DMS153 (cell line): ENCODE data around the gene SH3YL1.
"Not testable (repeated sequence)": the region's sequence is repeated elsewhere in the genome, so short reads cannot be mapped to it uniquely, and the experiment has no call there.

ENCODE experiments used
- DNase-seq: peaks from one replicate; lab custom pipeline; 2025; lab: John Stamatoyannopoulos, UW

Gene SH3YL1

DNA sequence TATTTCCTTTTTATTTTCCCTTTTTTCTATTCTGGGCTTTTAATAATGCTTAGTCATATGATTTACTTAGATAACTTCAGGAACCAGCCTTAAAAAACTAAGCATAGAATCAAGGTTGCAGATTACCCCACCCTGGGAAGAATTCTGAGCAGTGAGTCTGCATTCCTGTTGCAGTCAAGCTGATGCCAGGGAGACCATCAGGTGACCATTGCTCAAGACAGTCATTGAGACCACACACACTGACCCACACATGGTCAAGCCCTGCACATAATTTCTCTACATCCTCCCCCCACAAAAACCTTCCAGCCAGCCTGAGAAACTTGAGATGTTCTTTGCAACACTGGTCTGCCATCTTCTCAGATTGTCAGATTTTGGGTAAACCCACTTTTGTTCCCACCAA is 83.9 kb downstream of the SH3YL1 start:
- no peak for DNase-seq

DNA sequence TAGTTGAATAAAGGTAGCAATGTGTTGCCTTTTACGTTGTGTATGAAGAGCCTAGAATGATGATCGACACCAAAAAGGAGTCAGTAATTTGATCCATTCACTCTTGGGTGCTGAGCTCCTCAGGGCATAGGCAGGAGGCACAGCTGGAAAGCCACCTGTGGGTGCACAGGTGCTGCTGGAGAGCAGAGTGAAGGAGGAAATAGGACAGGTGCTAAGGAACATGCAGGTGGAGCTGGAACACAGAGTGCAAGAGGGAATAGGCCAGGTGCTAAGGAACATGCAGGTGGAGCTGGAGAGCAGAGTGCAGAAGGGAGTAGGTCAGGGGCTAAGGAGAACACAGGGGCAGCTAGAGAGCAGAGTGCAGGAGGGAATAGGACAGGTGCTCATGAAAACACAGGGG is 86.1 kb downstream of the SH3YL1 start:
- no peak for DNase-seq

DNA sequence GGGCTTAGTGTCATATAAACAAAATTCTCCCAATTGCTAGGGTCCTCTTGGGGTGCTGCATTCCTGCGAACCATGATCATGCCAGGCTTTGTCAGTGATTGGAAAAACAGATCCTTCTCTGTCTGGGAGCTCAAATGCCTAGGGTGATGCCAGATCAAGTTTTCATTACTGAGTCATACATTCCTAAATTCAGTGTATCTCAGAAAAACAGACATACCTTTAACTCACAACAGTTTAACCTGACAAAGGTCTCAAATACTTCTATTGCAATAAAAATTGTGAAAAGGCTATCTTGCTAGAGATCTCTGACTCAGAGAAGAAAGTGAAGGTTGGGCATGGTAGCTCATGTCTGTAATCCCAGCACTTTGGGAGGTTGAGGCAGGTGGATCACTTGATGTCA is 86.9 kb downstream of the SH3YL1 start:
- no peak for DNase-seq

DNA sequence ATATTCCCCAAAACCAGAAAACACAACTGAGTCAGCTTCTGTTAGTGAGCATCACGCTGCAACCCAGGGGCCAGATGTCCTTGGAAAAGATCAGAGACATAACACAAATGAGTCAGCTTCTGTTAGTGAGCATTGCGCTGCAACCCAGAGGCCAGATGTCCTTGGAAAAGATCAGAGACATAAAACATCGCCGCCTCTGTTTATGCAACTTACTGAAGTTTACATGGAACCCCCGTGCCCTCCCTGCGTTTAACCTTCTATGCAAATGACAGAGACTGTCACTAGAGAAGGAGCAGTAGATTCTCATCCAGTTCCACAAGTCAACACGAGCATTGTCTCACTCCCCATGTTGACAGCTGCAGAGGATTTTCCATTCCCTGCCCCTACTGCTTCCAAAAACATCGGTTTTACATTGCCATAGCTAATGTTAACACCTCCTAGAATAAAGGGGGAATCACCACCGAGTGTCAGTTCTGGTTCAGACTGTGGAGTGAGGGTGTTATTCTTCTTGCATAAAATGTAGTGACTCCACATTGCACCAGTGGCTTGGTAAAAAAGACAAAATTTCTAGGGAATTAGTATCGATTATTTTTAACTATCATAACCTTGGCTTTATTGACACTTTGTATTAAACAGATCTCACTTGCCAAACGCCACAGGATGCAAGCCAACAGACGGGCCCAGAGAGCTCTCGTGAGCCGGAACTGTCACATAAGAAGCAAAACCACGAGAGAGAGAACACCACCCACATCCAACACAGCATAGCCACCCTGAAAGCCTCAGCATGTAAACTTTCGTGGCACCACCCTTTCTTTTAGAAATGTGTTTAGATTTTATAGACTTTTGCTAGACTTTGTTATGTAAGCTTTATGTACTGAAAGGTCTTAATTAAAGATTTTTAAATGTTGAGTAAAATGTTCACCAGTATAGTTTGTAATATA is 87.7 kb downstream of the SH3YL1 start:
- DNase-seq, result no peak

DNA sequence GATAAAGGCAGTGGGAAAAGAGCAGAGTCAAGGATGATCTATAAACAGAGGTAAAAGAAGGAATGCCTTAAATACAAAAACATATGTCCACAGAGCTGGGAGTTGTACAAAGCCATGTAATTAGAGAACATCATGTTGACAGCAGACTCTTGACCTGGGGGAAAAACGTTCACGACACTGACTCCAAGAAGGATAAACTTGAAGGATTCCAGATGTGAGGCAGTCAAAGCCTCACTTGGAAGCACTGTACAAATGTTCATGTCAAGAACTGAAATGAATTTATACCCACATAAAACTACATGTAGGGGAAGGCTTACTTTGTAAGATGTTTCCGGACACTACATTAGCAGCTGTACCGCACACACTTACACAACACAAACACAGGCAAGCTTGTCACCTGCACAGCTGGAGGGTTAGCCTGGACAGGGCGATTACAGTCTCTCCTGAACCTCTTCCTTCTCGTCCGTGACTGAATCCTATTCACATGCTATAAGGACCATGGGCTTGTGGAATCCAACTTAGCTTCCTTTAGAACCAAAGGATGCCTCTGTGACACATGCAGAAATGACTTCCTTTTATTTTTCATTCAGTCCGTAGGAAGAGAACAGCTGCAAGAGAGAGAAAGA is 88.6 kb downstream of the SH3YL1 start:
- DNase-seq, result no peak

DNA sequence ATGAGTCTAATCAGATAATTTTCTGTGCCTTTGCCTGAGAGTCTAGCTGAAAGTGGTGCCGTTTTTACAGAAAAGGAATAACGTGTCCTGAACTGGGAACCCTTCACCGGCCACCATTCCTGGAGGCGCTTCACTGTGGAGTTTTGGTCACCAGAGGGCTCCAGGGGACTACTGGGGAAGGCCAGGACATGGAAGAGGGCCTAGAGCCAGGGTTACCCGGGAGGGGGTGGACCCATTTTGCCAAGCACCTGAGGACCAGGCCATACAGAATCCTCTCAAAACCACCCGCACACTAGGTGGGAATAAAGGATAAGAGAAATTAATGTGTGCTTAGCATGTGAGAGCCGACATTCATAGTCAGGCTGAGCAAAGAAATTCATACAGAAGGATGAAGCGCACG is 91.7 kb downstream of the SH3YL1 start:
- not testable (repeated sequence) for DNase-seq

- no peak for DNase-seq
Measured at GRCh38 chr2:169741-170140, 94.1 kb downstream of the SH3YL1 start.
